ENCODE results near the gene NR3C1. TPM values are rescaled to one million over a fixed set of nuclear protein-coding genes. Genes with fewer than 3 reads are reported as not detected.

Gene NR3C1
- total and polyA plus RNA-seq, 8 donors = 6.5 to 42.2 (median 27.1) TPM

GRCh38 chr5:143318833-143319232, 84.7 kb downstream of the NR3C1 start:
- no peak overlapping the region for H3K27ac ChIP-seq
- no peak for ATAC-seq
- H3K4me1 ChIP-seq = peaks cover 15 to 31% (median 26%) of the 10 kb centered on the region in 3 donors
- 93 to 94% methylated on average over 1 of the region's 1 CpG for WGBS, 2 donors
- H3K4me3 ChIP-seq = no peak overlapping the region
- intact Hi-C loops (cut with DNase I) = no loop called here
- H3K27me3 ChIP-seq = no peaks in the 10 kb centered on the region
- no peaks in the 10 kb centered on the region for H3K36me3 ChIP-seq
- TF ChIP-seq, protein P1, sequence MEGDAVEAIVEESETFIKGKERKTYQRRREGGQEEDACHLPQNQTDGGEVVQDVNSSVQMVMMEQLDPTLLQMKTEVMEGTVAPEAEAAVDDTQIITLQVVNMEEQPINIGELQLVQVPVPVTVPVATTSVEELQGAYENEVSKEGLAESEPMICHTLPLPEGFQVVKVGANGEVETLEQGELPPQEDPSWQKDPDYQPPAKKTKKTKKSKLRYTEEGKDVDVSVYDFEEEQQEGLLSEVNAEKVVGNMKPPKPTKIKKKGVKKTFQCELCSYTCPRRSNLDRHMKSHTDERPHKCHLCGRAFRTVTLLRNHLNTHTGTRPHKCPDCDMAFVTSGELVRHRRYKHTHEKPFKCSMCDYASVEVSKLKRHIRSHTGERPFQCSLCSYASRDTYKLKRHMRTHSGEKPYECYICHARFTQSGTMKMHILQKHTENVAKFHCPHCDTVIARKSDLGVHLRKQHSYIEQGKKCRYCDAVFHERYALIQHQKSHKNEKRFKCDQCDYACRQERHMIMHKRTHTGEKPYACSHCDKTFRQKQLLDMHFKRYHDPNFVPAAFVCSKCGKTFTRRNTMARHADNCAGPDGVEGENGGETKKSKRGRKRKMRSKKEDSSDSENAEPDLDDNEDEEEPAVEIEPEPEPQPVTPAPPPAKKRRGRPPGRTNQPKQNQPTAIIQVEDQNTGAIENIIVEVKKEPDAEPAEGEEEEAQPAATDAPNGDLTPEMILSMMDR (IDR thresholded peaks at IDR 0.05) = no peak
- no peak for FAIRE-seq
- no peaks in the 10 kb centered on the region for H3K9me3 ChIP-seq
- no peak for DNase-seq

DNA sequence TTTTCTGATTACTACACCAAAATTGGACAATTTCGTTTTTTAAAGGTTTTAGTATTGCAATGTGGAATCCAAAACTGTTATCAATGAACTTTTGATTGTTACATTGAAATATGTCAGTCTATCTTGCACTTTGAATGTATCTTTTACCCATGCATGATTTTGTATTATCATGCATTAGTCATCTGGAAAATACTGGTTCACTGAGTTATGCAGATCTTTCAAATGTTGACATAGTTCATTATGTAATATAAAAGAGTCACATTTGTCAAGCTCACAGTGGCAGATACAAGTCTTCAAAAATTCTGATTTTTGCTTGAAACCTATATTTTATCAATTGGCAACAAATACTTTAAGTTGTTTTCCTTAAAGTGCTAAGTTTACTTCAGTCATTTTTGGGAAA, 85.2 kb downstream of the NR3C1 start:
- H3K4me1 ChIP-seq = peaks cover 15 to 31% (median 26%) of the 10 kb centered on the region in 3 donors
- TF ChIP-seq, protein P1 (IDR thresholded peaks at IDR 0.05) = no peak
- intact Hi-C loops (cut with DNase I) = no loop called here
- H3K27ac ChIP-seq = no peak overlapping the region
- H3K36me3 ChIP-seq = no peaks in the 10 kb centered on the region
- WGBS, 2 donors = 85 to 88% methylated on average over 1 of the region's 1 CpG
- H3K4me3 ChIP-seq = no peak overlapping the region
- H3K9me3 ChIP-seq = no peaks in the 10 kb centered on the region
- no peak for FAIRE-seq
- ATAC-seq = peak in 2 of 4 donors; percentile 28 to 46
- H3K27me3 ChIP-seq = no peaks in the 10 kb centered on the region
- DNase-seq = no peak

DNA sequence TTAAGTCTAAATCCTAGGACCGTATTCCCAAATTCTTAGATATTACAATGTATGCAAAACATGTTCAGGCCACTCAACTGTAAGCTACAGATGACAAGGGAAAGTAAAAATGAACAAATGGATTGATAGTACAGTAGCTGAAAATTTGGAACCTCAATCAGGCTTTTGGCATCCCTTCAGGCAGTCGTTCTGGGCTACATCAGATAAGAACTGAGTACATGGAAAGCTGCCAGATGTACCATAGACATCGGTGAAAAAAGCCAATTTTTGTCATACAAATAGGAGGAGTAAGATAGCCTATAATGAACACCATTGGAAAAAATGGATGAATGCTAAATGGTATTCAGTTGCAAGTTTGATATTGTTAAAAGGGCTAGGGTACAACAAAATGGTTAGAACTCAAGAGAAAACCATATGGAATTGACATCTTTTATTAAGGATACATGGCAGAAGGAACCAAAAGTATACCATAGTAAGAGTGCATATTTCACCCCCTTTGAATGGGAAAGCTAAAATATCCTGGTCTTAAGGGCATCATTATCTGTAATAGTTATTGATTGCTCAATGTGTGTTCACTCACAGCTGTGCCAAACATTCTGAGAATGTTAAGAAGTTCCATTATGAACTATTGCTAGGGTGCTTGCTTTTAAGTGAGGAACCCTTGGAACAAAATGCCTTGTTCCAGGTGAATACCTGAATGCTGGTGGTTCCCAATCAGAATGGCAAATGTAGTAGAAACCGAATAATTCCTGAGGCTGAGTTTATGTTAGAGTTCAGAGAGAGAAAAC, 86.4 kb downstream of the NR3C1 start:
- H3K27ac ChIP-seq = no peak overlapping the region
- FAIRE-seq (no peak), DNase-seq (no peak), ATAC-seq (peak; percentile 45 to 72 (median 58))
- H3K27me3 ChIP-seq = no peaks in the 10 kb centered on the region
- no peak overlapping the region for H3K4me3 ChIP-seq
- no peaks in the 10 kb centered on the region for H3K36me3 ChIP-seq
- WGBS, 2 donors = 23 to 30% methylated on average over 4 of the region's 4 CpGs
- no peaks in the 10 kb centered on the region for H3K9me3 ChIP-seq
- intact Hi-C loops (cut with DNase I) = no loop called here
- peaks cover 15 to 31% (median 26%) of the 10 kb centered on the region in 3 donors for H3K4me1 ChIP-seq
- TF ChIP-seq, protein P1 (IDR thresholded peaks at IDR 0.05) = no peak

DNA sequence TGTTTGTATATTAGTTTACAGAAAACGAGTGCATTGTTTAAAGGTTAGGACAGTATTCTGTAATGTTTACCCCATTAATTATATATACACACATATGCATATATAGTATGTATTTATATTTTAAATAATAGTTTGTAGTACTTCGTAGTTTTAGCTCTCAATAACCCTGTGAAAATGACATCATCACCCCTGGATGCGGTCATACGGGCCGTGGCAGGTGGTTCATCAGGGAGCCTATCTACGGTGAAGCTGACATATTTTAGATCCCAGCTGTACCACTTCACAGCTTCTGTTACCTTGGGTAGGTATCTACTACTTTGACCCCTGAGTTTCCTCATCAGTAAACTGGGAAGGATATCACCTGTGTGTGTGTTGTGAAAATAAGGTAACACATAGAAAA, 87.1 kb downstream of the NR3C1 start:
- intact Hi-C loops (cut with DNase I) = no loop called here
- ATAC-seq (peak in 1 of 4 donors; percentile 21), FAIRE-seq (no peak)

More for the DNA sequence above, 87.1 kb downstream of the NR3C1 start:
- Histone ChIP-seq H3K4me1 (peaks cover 15 to 31% (median 26%) of the 10 kb centered on the region in 3 donors), H3K9me3 (no peaks in the 10 kb centered on the region), H3K4me3 (no peak overlapping the region), H3K27me3 (no peaks in the 10 kb centered on the region), H3K27ac (no peak overlapping the region), H3K36me3 (no peaks in the 10 kb centered on the region)
- TF ChIP-seq, protein P1 (IDR thresholded peaks at IDR 0.05) = no peak
- WGBS, 2 donors = 76 to 80% methylated on average over 6 of the region's 6 CpGs
- DNase-seq = no peak
